Activated naive CD8-positive, alpha-beta T cell treated with anti-CD3 and anti-CD28 coated beads for 36 hours (primary cell): ENCODE measurements around the gene TGFB1. TPM values are rescaled to one million over a fixed set of nuclear protein-coding genes. Genes with fewer than 3 reads are reported as not detected.
A peak's percentile ranks its signal among the peaks of the same experiment; 100 is the strongest.

Experiments
- DNase-seq: peaks from one replicate; pipeline ENCODE4 v3.0.0; 2021
- H3K27ac Mint-ChIP-seq: one replicate; pipeline ENCODE4 v1.8.0; 2022; ENCODE audit warnings: mild to moderate bottlenecking, moderate library complexity, mixed read lengths
- H3K27me3 Mint-ChIP-seq: one replicate; pipeline ENCODE4 v1.8.0; 2022; ENCODE audit warnings: mild to moderate bottlenecking, mixed read lengths
- H3K36me3 Mint-ChIP-seq: one replicate; pipeline ENCODE4 v1.8.0; 2021; ENCODE audit warnings: mild to moderate bottlenecking, mixed read lengths
- H3K4me1 Mint-ChIP-seq: one replicate; pipeline ENCODE4 v1.8.0; 2021; ENCODE audit warnings: mixed read lengths
- H3K4me3 Mint-ChIP-seq: one replicate; pipeline ENCODE4 v1.8.0; 2022; ENCODE audit warnings: mild to moderate bottlenecking, moderate library complexity, mixed read lengths
- H3K9me3 Mint-ChIP-seq: one replicate; pipeline ENCODE4 v1.8.0; 2022; ENCODE audit warnings: mixed read lengths
- total RNA-seq, 2 experiments: library from RNA; stranded (reverse); gene quantifications; one replicate each; pipeline ENCODE4 v1.2.3, GENCODE V29; 2021

TGFB1 gene
- total RNA-seq, 2 experiments from 2014 or later = 152 to 154 TPM

- Mint-ChIP-seq H3K9me3 (no peaks in the 10 kb centered on the region), H3K4me1 (peaks cover 60% of the 10 kb centered on the region)
- no peak for DNase-seq
These were observed 44.3 kb downstream of the TGFB1 start for GRCh38 chr19:41309180-41310032.

DNA sequence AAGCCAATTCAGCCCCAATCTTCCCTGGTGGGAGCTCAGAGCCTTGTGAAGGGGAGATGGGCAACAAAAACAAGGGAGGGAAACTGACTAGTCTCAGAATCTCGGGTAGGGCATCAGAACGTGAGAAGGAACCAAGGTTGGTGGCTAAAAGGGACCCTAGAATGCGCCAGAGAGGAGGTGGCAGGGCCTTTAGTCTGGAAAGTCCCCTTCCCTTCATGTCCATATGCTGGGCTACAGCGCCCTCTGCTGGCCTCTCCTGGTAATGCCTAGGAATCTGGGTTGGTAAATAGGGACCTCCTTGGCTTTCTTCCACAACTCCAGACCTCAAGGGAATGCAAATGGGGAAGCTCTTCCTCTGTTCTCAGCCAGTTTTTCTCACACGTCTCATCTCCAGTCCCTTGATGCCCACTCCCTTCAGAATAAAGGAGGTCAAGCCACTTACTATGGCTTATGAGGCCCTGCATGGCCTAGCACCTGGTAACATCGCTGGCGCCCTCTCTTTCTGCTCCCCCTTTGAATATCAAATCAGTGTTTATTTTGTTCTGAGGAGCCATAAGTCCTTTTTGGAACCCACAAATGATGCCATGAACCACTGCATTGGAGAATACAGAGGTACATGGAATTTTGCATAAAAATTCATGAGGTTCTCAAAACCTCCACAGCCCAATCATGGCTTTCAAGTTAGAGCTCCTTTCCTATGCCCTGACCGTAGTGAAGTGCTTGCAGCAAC lies 45.1 kb downstream of the TGFB1 start:
- peak; percentile 85 for DNase-seq
- Mint-ChIP-seq H3K27me3 (peaks cover 9% of the 10 kb centered on the region), H3K4me1 (peaks cover 67% of the 10 kb centered on the region), H3K9me3 (no peaks in the 10 kb centered on the region), H3K4me3 (peak overlapping the region; percentile 97), H3K27ac (peak overlapping the region; percentile 97), H3K36me3 (peaks cover 43% of the 10 kb centered on the region)

More at GRCh38 chr19:41309180-41310032, 44.3 kb downstream of the TGFB1 start:
- H3K27me3 Mint-ChIP-seq = peaks cover 9% of the 10 kb centered on the region
- peaks cover 36% of the 10 kb centered on the region for H3K36me3 Mint-ChIP-seq
- peak overlapping the region; percentile 97 for H3K27ac Mint-ChIP-seq
- H3K4me3 Mint-ChIP-seq = peak overlapping the region; percentile 97

- Mint-ChIP-seq H3K27ac (peak overlapping the region; percentile 97), H3K4me3 (peak overlapping the region; percentile 97), H3K4me1 (peaks cover 71% of the 10 kb centered on the region), H3K36me3 (peaks cover 40% of the 10 kb centered on the region), H3K9me3 (no peaks in the 10 kb centered on the region), H3K27me3 (peaks cover 9% of the 10 kb centered on the region)
- DNase-seq = no peak
These were observed 45.7 kb downstream of the TGFB1 start for GRCh38 chr19:41307954-41308449.

DNA sequence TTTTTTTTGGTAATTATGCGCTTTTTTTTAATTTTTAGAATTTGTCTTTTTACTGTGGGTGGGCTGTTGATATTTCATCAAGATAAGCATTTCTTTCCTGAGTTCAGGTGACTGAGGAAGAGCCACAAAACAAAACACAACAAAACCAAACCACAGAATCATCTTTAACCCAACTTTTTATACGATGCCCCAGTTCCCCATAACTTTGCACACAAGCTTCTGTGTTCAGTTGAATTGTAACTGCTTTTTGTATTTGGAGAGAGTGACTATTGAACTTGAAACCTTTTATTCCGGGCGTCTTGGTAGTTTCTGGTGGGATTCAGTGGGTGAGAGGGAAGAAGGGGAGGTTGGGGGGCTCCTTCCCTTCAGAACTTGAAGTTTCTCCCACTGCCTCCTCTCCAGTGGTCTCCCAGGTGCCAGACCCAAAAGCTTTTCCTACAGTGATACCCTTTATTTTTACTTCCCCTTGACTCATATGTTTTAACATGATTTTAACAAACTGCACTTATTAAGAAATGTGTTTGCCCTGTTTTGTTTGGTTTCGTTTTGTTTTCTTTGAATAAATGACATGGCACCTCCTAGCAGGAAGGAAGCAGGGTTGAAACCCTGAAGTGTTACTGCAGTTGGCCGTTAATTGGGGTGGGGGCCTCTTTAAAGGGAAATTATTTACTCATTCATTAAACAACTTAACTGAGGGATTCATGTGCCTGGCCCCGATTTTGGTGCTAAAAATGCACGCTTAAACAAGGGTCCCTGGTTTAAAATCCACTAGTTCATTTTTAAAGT lies 46.4 kb downstream of the TGFB1 start:
- Mint-ChIP-seq H3K36me3 (peaks cover 41% of the 10 kb centered on the region), H3K9me3 (no peaks in the 10 kb centered on the region), H3K4me3 (peak overlapping the region; percentile 22), H3K27me3 (peaks cover 9% of the 10 kb centered on the region), H3K27ac (peak overlapping the region; percentile 97), H3K4me1 (peaks cover 75% of the 10 kb centered on the region)
- DNase-seq = no peak

- H3K27me3 Mint-ChIP-seq = peaks cover 9% of the 10 kb centered on the region
These were observed 47.6 kb downstream of the TGFB1 start for GRCh38 chr19:41305927-41306793.

GRCh38 chr19:41304706-41305483 lies 48.8 kb downstream of the TGFB1 start:
- Mint-ChIP-seq H3K4me3 (no peak overlapping the region), H3K4me1 (peaks cover 88% of the 10 kb centered on the region), H3K9me3 (no peaks in the 10 kb centered on the region), H3K27ac (peak overlapping the region; percentile 76), H3K27me3 (peaks cover under 1% of the 10 kb centered on the region), H3K36me3 (peaks cover 54% of the 10 kb centered on the region)
- DNase-seq = no peak

More at GRCh38 chr19:41305927-41306793, 47.6 kb downstream of the TGFB1 start:
- no peak for DNase-seq
- Mint-ChIP-seq H3K27ac (peak overlapping the region; percentile 97), H3K36me3 (peaks cover 49% of the 10 kb centered on the region), H3K4me3 (peak overlapping the region; percentile 22), H3K9me3 (no peaks in the 10 kb centered on the region), H3K4me1 (peaks cover 79% of the 10 kb centered on the region)

DNA sequence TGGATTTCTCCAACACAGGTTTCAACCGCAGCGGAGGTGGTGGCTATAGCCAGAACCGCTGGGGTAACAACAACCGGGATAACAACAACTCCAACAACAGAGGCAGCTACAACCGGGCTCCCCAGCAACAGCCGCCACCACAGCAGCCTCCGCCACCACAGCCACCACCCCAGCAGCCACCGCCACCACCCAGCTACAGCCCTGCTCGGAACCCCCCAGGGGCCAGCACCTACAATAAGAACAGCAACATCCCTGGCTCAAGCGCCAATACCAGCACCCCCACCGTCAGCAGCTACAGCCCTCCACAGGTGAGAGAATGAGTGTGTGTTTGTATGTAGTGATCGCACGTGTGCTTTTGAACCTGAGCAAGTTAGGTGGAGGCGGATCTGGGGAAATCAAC lies 49.8 kb downstream of the TGFB1 start:
- H3K27ac Mint-ChIP-seq = peak overlapping the region; percentile 76
- H3K27me3 Mint-ChIP-seq = no peaks in the 10 kb centered on the region
- peaks cover 92% of the 10 kb centered on the region for H3K4me1 Mint-ChIP-seq
- H3K4me3 Mint-ChIP-seq = no peak overlapping the region
- H3K36me3 Mint-ChIP-seq = peaks cover 63% of the 10 kb centered on the region
- no peak for DNase-seq
- H3K9me3 Mint-ChIP-seq = no peaks in the 10 kb centered on the region

DNA sequence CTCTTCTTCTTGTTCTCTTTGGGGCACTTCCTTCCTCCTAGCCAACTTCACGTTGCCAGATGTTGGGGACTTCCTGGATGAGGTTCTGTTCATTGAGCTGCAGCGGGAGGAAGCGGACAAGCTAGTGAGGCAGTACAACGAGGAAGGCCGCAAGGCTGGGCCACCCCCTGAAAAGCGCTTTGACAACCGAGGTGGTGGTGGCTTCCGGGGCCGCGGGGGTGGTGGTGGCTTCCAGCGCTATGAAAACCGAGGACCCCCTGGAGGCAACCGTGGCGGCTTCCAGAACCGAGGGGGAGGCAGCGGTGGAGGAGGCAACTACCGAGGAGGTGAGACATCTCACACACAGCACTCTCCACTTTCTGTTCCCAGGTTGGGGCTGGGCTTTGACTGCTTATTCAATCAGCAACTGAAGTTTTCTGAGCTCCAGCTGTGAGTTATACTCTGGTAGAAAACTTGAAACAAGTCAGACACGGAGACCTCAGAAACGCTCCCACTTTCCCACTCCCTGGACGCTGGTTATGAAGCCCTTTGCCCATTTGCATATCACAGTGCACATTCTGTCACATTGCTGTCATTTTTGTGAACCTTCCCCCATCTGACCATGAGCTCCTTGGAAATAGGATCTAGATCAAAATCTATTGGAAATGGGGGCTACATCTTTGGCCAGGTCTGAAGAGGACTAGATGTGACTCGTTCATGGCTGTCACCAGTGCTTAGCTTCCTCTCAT lies 50.9 kb downstream of the TGFB1 start:
- Mint-ChIP-seq H3K27me3 (no peaks in the 10 kb centered on the region), H3K9me3 (no peaks in the 10 kb centered on the region), H3K4me1 (peaks cover 91% of the 10 kb centered on the region), H3K4me3 (peak overlapping the region; percentile 71), H3K36me3 (peaks cover 65% of the 10 kb centered on the region), H3K27ac (peak overlapping the region; percentile 96)
- peak; percentile 84 for DNase-seq

GRCh38 chr19:41300555-41300954 lies 53.2 kb downstream of the TGFB1 start:
- Mint-ChIP-seq H3K27ac (no peak overlapping the region), H3K9me3 (no peaks in the 10 kb centered on the region), H3K4me3 (no peak overlapping the region), H3K36me3 (peaks cover 69% of the 10 kb centered on the region), H3K27me3 (no peaks in the 10 kb centered on the region), H3K4me1 (peaks cover 90% of the 10 kb centered on the region)
- no peak for DNase-seq

GRCh38 chr19:41299755-41300089 lies 54.0 kb downstream of the TGFB1 start:
- H3K27ac Mint-ChIP-seq = peak overlapping the region; percentile 60
- no peaks in the 10 kb centered on the region for H3K27me3 Mint-ChIP-seq
- H3K9me3 Mint-ChIP-seq = no peaks in the 10 kb centered on the region
- H3K36me3 Mint-ChIP-seq = peaks cover 69% of the 10 kb centered on the region
- peaks cover 90% of the 10 kb centered on the region for H3K4me1 Mint-ChIP-seq
- H3K4me3 Mint-ChIP-seq = no peak overlapping the region
- DNase-seq = no peak

GRCh38 chr19:41299046-41299754 lies 54.5 kb downstream of the TGFB1 start:
- peaks cover 88% of the 10 kb centered on the region for H3K4me1 Mint-ChIP-seq
- H3K27ac Mint-ChIP-seq = peak overlapping the region; percentile 60
- H3K36me3 Mint-ChIP-seq = peaks cover 73% of the 10 kb centered on the region
- DNase-seq = no peak
- H3K27me3 Mint-ChIP-seq = no peaks in the 10 kb centered on the region
- H3K9me3 Mint-ChIP-seq = no peaks in the 10 kb centered on the region
- H3K4me3 Mint-ChIP-seq = no peak overlapping the region

DNA sequence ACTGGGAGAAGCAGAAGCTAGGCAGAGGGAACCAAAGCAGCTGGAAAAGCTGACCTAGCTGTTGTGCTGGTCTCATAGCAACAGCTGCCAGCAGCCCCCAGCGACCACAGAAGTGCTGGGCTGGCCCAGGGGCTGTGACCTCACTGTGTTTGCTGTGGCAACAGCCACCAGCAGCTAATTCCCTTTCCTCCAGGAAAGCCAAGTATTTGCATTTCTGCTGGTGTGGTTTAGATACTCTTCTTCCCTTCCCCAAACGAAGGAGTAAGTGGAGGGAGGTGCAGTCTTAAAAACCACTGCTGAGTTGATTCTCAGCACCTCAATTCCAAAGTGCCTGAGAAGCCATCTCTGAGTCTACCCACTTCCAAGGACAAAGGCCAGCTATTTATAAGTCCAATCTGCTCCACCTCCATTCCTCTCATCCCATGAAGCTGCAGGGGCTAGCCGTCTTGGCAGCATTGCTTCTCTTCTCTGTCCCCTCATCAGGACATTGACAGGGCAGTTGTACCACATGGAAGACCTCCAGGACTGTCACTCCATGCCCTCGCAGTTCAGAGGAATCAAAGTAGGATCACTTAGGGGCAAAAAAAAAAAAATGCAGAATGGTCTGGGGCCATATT lies 55.3 kb downstream of the TGFB1 start:
- no peaks in the 10 kb centered on the region for H3K9me3 Mint-ChIP-seq
- H3K4me3 Mint-ChIP-seq = no peak overlapping the region
- peak; percentile 58 for DNase-seq

More for the DNA sequence above, 55.3 kb downstream of the TGFB1 start:
- no peaks in the 10 kb centered on the region for H3K27me3 Mint-ChIP-seq
- H3K27ac Mint-ChIP-seq = peak overlapping the region; percentile 72
- peaks cover 70% of the 10 kb centered on the region for H3K36me3 Mint-ChIP-seq
- peaks cover 82% of the 10 kb centered on the region for H3K4me1 Mint-ChIP-seq
